HG03521 (cell line): ENCODE measurements around the gene ACTR2.
"Not testable (repeated sequence)": the region's sequence is repeated elsewhere in the genome, so short reads cannot be mapped to it uniquely, and the experiment has no call there.

Source experiments
- ATAC-seq: cut with Tn5 transposase; IDR thresholded peaks from one replicate; pipeline ENCODE4 v1.9.1; 2021; ENCODE audit warnings: mild to moderate bottlenecking, moderate library complexity; ENCODE audit not compliant: unreplicated experiment

The ACTR2 gene

GRCh38 chr2:65228263-65228750 is 676 bp downstream of the ACTR2 start:
- ATAC-seq: no peak

GRCh38 chr2:65231121-65231520 is 3.5 kb downstream of the ACTR2 start:
- ATAC-seq: no peak

GRCh38 chr2:65231892-65232477 is 4.4 kb downstream of the ACTR2 start:
- no peak for ATAC-seq

- no peak for ATAC-seq
Measured at GRCh38 chr2:65232636-65233035, 5.0 kb downstream of the ACTR2 start.

- no peak for ATAC-seq
Measured at GRCh38 chr2:65240657-65241056, 13.0 kb downstream of the ACTR2 start.

- not testable (repeated sequence) for ATAC-seq
Measured at GRCh38 chr2:65244452-65244851, 16.8 kb downstream of the ACTR2 start.

- ATAC-seq: no peak
Measured at GRCh38 chr2:65252640-65253039, 25.0 kb downstream of the ACTR2 start.

- no peak for ATAC-seq
Measured at GRCh38 chr2:65255356-65255755, 27.7 kb downstream of the ACTR2 start.

- no peak for ATAC-seq
Measured at GRCh38 chr2:65256054-65256453, 28.4 kb downstream of the ACTR2 start.

- ATAC-seq: not testable (repeated sequence)
Measured at GRCh38 chr2:65257866-65258265, 30.2 kb downstream of the ACTR2 start.

- ATAC-seq: no peak
Measured at GRCh38 chr2:65261676-65262075, 34.0 kb downstream of the ACTR2 start.

- no peak for ATAC-seq
Measured at GRCh38 chr2:65263262-65263661, 35.6 kb downstream of the ACTR2 start.

GRCh38 chr2:65263986-65264385 is 36.4 kb downstream of the ACTR2 start:
- no peak for ATAC-seq

- ATAC-seq: no peak
Measured at GRCh38 chr2:65264821-65265670, 37.4 kb downstream of the ACTR2 start.

- ATAC-seq: no peak
Measured at GRCh38 chr2:65265671-65266045, 38.0 kb downstream of the ACTR2 start.

- ATAC-seq: no peak
Measured at GRCh38 chr2:65267008-65267407, 39.4 kb downstream of the ACTR2 start.

GRCh38 chr2:65268957-65269356 is 41.3 kb downstream of the ACTR2 start:
- ATAC-seq: no peak

GRCh38 chr2:65273344-65273743 is 45.7 kb downstream of the ACTR2 start:
- ATAC-seq: no peak

- ATAC-seq: no peak
Measured at GRCh38 chr2:65275141-65275915, 47.7 kb downstream of the ACTR2 start.

- no peak for ATAC-seq
Measured at GRCh38 chr2:65276609-65277008, 49.0 kb downstream of the ACTR2 start.

GRCh38 chr2:65277118-65277517 is 49.5 kb downstream of the ACTR2 start:
- no peak for ATAC-seq
